Measurements from ENCODE around the gene AGBL2.
"Not testable (repeated sequence)": the region's sequence is repeated elsewhere in the genome, so short reads cannot be mapped to it uniquely, and the experiment has no call there.

The AGBL2 gene

DNA sequence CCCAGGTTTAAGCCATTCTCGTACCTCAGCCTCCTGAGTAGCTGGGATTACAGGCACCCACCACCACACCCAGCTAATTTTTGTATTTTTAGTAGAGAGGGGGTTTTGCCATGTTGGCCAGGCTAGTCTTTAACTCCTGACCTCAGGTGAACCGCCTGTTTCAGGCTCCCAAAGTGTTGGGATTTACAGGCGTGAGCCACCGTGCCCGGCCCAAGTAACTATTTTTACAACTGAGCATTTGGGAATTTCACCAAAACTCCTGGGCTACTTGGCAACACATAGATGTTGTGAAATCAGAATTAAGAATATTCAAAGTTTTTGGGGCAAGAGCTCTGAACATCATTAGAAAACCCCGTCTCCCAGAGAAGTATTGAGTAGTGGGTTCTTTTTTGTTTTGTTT lies 74.7 kb downstream of the AGBL2 start:
- DNase-seq (ENCODE audit: low read depth in 2 of 2), result not testable (repeated sequence)

DNA sequence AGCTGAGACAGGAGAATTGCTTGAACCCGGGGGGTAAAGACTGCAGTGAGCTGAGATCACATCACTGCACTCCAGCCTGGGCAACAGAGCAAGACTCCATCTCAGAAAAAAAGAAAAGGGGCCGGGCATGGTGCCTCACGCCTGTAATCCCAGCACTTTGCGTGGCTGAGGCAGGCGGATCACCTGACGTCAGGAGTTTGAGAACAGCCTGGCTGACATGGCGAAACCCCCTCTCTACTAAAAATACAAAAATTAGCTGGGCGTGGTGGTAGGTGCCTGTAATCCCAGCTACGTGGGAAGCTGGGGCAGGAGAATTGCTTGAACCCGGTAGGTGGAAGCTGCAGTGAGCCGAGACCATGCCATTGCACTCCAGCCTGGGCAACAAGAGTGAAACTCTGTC lies 78.8 kb downstream of the AGBL2 start:
- not testable (repeated sequence) for DNase-seq (ENCODE audit: low read depth in 2 of 2)

DNA sequence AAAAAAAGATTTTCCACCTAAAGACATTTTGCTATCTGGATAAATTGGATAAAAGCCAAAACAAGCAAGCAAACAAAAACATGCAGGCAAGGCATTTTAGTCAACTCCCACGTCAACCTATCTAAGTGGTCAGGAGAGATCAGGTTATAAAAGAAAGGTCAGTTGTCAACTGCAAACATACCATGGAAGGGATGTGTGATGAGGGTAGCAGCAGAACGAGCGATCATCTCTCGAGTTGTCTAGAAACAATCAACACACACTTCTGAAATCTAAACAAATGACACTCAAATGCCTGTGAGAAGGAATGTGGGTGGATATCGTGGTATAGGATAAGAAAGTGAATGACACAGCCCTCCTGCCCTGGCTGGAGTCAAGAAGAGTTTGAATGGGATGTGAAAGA lies 83.7 kb downstream of the AGBL2 start:
- DNase-seq (ENCODE audit: low read depth in 2 of 2), result no peak

DNA sequence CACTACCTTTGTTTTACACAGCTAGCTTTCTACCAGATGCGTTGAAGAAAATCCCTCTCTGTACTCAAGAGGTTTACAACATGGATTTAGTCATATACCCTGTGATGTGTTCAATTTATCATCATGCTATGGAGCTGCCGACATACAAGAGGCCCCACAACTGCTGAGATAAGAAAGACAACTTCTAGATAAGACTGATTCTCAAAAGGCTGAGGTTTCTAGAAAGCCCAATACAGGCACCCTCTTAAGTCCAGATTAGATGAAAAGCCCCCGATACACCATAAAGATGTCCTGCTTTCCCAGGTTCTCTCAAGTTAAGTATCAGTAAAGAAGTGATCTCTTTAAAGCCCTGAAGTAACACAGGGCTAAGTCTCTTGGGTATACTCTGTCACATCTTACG lies 87.1 kb downstream of the AGBL2 start:
- no peak for DNase-seq (ENCODE audit: low read depth in 2 of 2)

DNA sequence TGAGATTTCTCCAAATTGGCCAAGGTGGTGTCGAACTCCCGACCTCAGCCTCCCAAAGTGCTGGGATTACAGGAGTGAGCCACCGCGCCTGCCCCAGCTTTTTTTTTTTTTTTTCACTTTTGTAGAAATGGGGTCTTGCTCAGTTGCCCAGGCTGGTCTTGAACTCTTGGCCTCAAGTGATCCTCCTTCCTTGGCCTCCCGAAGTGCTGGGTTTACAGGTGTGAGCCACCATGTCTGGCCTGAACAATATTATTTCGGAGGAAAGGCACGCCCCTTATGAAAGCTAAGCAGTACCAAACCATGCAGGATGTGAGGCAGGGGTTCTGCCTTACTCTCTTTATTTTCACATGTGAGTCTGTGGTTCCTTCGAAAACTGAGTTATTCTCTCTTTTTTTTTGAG lies 88.9 kb downstream of the AGBL2 start:
- DNase-seq (ENCODE audit: low read depth in 2 of 2), result no peak

DNA sequence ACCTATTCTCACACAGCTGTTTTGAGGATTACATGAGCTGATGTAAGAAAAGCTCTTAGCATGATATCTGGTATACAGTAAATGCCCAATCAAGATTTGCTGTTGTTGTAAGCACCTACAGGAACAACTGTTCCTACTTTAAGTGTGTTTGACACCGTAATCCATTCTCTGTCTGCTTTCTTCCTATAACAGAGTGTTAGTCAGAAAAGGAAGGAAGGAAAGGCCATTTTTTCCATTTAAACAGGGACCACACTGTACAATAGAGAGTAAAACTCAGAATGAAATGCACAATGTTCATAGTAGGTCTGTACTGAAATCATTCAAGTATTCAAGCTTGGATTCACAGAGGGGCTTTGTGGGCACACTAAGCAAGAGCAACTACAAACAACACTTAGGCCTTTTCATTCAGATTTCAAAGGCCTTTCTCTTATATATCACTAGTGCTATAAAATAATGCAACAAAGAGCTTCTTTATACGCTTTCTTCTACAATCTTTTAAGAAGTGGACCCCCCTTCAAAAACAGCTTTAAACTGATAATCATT lies 94.3 kb downstream of the AGBL2 start:
- DNase-seq (ENCODE audit: low read depth in 2 of 2), result no peak

DNA sequence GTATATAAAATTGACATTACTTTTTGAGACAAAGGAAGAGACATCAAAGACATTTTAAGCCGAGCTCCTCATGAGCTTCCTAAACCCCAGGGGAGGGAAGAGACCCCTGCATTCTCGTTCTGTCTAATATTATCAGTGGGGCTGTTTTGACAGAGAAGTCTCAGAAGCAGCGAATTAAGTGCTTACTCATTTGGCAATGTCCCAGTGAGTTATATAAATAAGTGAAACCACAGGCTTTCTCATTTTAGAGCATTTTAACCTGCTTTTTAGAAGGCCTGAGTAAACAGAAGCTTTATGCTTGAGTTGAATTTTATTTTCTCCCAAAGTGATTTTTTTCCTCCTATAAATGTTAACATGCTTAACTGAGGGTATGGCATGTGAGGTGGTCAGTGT lies 97.8 kb downstream of the AGBL2 start:
- no peak for DNase-seq (ENCODE audit: low read depth in 2 of 2)

DNA sequence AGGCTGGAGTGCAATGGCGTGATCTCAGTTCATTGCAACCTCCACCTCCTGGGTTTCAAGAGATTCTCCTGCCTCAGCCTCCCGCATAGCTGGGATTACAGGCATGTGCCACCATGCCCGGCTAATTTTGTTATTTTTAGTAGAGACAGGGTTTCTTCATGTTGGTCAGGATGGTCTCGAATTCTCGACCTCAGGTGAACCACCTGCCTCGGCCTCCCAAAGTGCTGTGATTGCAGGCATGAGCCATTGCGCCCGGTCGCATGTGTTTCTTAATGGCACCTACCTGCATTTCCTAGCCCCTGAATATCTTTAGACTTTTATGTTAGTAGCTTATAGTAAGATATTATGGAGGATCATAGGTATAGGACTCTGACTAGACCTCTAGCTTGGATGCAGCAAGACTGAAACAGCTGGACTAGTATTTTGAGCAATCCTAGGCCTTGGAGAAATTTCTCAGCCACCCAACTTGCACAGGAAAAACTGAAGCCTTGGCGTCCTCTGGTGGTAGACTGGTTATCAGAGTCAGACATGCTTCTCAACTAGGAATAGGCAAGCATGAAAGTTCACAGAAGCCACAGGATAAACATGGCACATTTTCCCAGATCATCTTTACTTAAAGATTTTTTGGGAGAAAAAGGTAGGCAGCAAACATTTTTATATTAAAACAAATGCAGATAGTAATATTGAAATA lies 98.3 kb downstream of the AGBL2 start:
- DNase-seq (ENCODE audit: low read depth in 2 of 2), result no peak

DNA sequence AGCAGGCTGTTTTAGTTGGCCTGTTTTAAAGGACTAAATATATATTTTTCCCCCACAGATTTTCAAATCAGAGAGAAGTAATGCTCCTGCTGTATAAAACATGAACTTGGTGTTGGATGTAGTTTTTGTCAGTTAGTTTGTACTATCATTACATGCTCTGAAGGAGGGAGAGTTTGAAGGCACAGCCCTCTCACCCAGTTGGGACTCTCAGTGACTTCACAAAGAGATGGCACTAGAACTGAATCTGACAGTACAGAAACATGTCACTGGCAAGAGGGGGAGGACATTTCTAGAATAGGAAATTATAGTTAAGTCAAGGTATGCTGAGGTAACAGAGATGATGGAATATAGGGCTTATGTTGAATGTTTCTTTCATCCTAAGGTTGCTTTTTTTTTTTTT lies 99.9 kb downstream of the AGBL2 start:
- DNase-seq (ENCODE audit: low read depth in 2 of 2), result no peak

DNA sequence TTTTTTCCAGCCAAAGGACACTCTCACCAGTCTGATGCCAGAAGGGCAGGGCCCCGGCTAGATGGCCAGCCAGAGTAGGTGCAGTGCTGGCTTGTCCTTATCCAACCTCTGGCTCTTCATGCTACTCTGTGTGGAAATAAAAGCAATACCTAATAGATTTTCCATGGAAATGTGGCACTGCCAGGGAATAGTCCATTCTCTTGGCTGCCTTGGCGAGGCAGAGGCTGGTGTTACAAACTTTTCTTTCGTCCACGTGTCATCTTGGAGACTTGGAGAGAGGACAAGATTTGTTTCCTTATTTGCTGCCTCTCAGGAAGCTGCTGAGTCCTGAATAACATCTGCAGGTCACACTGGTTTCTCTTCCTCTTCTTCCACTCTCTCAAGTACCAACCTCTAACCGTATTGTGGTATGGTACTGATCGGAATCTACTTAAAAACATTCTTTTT lies 103.8 kb downstream of the AGBL2 start:
- DNase-seq (ENCODE audit: low read depth in 2 of 2), result no peak

DNA sequence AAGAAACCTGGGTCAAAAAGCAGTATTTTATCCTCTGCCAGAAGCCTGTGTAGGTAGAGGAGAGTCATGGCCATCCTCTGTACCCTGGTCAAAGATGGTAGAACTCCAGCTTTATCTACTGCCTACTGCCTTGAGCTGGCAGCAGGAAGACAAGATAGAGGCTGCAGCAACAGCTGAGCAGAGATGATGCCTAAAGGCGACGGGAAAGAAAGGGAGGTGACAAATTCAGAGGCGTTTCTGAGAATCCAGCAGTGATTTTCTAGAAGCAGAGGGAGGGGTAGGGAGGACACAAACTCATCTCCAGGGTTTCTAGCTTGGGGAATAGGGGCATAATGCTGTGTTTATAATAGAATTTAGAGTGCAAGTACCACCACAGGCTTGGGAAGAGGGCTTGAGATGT lies 105.5 kb downstream of the AGBL2 start:
- no peak for DNase-seq (ENCODE audit: low read depth in 2 of 2)
